ENCODE data around the gene NR6A1.

Gene NR6A1

GRCh38 chr9:124688238-124688904 lies 82.7 kb downstream of the NR6A1 start:
- no peak for DNase-seq (ENCODE audit: low read depth, low spot score)

GRCh38 chr9:124686918-124687317 lies 84.2 kb downstream of the NR6A1 start:
- DNase-seq (ENCODE audit: low read depth, low spot score): no peak

DNA sequence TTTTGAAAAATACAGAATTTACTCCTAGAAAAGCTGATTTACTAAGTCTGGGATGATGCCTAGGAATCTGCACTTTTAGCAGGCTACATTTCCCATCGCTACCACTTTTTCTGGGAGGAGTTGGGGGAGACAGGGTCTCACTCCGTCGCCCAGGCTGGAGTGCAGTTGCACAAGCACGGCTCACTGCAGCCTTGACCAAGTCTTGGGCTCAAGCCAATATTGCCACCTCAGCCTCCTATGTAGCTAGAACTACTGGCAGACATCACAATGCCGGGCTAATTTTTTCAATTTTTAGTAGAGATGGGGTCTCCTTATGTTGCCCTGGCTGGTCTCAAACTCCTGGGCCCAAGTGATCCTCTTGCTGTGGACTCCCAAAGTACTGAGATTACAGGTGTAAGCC lies 85.9 kb downstream of the NR6A1 start:
- DNase-seq (ENCODE audit: low read depth, low spot score): no peak

DNA sequence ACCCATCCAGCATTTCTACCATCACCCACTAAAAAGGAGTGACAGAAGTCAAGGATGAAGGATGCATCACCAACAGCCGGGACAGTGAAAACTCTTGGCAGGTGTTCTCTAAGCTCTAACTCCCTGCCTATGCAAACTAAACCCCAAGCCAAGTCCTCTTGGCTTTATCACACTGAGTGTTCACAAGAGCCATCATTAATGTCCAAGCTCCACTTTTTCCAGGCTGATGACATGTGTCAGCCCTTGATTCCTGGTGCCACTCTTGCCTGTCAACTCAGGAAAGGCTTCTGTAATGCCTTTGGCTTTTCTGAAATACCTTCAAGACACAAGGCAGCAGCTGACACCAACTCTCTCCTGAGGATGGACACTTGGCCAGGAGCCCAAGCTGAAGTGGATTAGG lies 86.9 kb downstream of the NR6A1 start:
- no peak for DNase-seq (ENCODE audit: low read depth, low spot score)

GRCh38 chr9:124683043-124683442 lies 88.1 kb downstream of the NR6A1 start:
- no peak for DNase-seq (ENCODE audit: low read depth, low spot score)

- no peak for DNase-seq (ENCODE audit: low read depth, low spot score)
Measured at GRCh38 chr9:124680714-124681390, 90.3 kb downstream of the NR6A1 start.

DNA sequence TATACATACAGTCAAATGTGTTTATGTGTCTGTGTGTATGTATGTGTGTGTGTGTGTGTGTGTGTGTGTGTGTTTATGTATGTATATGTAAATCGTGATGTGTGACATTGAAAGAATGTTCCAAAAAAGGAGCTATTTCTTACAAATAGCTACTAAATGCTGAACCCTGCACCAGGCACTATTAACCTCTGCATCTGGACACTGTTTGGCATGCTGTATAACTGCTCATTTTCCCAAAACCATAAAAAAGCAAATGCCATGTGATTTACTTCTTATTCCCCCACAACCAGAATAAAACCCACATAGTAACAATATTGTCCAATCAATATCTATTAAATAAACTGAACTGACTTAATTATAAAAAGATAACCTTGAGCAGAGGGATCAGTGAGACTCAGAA lies 91.1 kb downstream of the NR6A1 start:
- no peak for DNase-seq (ENCODE audit: low read depth, low spot score)

GRCh38 chr9:124676159-124676551 lies 95.0 kb downstream of the NR6A1 start:
- DNase-seq (ENCODE audit: low read depth, low spot score): no peak

DNA sequence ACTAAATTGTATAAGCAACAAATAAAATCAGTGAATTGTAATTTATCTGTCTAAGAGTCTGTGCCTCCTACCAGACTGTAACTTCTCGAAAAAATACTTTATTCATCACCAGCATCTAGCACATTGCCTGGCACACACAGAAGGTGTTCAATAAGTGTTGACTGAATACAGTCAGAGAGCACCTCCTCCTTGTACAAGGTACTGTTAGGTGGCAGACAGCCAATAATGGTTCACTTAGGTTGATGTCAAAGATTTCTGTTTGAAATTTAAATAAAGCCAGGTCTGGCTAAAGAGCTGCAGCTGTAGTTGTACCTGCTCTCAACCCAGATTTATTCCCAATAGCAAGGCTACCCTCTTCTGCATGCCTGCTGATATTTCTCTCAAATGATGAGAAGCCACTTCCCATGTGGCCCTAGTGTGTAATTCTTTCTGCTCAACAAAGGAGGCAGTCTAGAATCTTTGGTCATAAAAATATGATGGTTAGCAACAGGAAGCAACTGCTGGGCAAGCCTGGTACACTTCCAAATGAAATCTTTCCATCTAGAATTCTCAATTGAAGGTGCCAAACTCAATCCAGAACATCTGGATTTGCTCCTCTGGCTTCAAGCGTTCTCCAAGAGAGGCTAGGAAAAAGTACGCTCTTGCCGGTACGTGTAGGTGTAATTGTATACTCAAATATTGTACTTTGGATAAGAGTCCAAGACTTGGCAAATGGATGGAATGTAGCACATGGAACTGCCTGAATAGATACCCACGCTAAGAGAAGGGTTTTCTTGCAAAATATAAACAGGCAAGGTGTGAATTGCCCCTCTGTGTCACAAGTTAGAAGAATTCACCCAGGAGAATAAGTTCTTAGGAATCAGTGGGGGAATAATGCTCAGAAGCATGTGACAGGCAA lies 95.6 kb downstream of the NR6A1 start:
- no peak for DNase-seq (ENCODE audit: low read depth, low spot score)

GRCh38 chr9:124674651-124675050 lies 96.5 kb downstream of the NR6A1 start:
- DNase-seq (ENCODE audit: low read depth, low spot score): no peak

GRCh38 chr9:124673063-124673462 lies 98.0 kb downstream of the NR6A1 start:
- DNase-seq (ENCODE audit: low read depth, low spot score): no peak

DNA sequence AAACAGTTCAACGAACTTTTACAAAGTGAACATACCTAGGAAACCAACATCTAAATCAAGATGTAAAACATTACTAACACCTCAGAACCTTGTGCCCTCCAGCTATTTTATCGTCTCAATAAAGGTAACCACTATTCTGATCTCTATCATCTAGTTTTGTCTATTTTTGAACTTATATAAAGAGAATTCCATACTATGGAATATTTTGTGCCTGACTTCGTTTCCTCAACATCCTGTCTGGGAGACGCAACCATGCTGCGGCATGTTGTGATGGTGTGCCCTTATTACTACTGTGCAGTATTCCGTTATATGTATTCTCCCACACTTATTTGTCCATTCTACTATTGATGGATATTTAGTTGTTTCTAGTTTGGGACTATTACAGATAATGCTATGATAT lies 99.2 kb downstream of the NR6A1 start:
- no peak for DNase-seq (ENCODE audit: low read depth, low spot score)

DNA sequence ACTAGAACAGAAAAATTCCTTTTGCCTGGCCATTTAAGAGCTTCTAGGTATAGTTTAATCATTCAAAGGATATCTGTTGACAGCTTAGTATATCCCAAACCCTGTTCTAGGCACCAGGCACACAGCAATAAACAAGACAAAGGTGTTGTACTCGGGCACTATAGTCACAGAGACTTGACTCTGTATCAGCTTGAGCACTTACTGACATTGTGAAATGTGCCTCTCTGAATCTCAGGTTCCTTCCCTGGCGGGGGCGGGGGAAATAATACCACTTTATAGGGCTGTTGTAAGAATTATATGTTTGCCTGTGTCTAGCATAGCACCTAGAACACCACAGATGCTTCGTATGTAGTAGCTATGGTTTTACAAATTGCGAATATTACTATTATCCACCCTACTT lies 104.5 kb downstream of the NR6A1 start:
- no peak for DNase-seq (ENCODE audit: low read depth, low spot score)

DNA sequence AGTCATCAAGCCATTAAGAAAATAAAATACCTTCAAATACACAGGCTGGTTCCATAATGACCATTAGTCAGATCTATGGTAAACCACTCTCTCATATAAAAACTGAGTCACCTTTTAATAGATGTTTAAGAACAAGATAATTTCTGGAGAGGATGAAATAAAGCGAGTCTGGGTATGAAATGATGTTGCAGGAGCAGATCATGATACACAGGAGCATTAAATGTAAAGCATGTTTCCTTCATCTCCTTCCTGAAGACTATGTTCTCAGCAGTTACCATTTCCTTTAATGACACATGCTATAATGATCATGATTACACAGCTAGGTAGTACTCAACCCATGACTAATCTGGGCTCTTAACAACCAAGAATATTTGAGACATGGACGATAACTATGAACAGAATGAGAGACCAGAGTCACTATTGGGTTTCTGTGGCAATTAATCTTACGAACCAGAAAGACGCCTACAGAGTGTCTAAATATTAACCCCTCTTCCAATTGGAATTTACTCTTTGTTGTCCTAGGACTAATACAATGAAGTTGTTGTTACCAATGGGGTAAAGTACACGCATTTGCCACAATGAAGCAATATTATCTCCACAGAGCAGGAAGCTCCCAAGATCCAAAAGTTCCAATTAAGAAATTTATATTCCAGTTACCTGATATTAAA lies 105.6 kb downstream of the NR6A1 start:
- DNase-seq (ENCODE audit: low read depth, low spot score): no peak

- DNase-seq (ENCODE audit: low read depth, low spot score): no peak
Measured at GRCh38 chr9:124664143-124664542, 107.0 kb downstream of the NR6A1 start.

GRCh38 chr9:124663046-124663961 lies 107.8 kb downstream of the NR6A1 start:
- DNase-seq (ENCODE audit: low read depth, low spot score): no peak

DNA sequence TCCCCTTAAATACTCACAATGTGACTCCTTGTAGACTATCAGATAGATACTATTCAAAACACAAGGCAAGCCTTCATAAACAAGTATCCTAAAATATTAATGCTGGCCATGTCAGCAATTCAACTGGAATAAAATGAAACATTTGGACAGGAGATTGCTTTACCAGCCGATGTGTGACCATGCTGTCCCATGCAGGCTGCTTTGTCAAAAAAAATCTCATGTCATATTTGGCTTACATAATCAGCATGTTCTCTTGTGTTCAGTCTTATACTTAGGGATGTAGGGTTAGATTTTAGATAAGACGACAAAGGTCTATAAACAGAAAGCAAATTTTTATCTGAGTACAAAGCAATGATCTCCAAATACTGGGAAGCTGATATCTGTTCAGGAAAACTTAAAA lies 108.5 kb downstream of the NR6A1 start:
- DNase-seq (ENCODE audit: low read depth, low spot score): no peak

GRCh38 chr9:124661271-124661670 lies 109.8 kb downstream of the NR6A1 start:
- no peak for DNase-seq (ENCODE audit: low read depth, low spot score)

- no peak for DNase-seq (ENCODE audit: low read depth, low spot score)
Measured at GRCh38 chr9:124660341-124660801, 110.7 kb downstream of the NR6A1 start.

DNA sequence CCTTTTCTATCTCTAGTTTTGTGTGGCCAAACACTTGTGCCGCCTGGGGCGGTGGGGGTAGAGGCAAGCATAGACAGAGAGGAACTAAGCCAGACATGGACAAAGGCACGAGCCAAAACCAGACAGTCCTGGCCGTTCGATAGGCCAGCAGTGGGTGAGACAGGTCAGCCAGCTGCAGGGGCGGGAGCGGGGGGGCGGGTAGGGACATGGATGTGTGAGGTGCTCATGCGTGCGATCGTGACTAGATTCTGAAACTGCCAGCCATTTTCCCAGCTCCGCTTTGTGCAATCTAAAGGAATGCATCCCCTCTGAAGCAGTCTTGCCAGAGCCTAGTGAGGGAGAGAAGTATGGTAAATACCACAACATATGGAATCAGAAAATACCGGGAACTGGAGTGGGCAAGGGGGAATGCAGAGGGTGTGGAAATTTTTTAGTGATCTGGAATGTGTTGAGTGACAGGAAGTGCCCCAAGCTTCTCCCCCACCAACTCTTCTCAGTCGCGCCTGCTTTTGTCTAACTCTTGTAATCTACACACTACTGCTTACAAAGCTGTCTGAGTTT lies 111.9 kb downstream of the NR6A1 start:
- DNase-seq (ENCODE audit: low read depth, low spot score): peak; percentile 4
